Thymus (tissue), 11 donors: ENCODE measurements around the gene KIAA1614. TPM values are rescaled to one million over a fixed set of nuclear protein-coding genes. Genes with fewer than 3 reads are reported as not detected.
"Not testable (repeated sequence)": the region's sequence is repeated elsewhere in the genome, so short reads cannot be mapped to it uniquely, and the experiment has no call there.

Experiments used
- DNase-seq, 9 donors: peaks; one replicate each; pipeline ENCODE4 v3.0.0-alpha.2; 2013; ENCODE audit warnings: low spot score in 9 of 9, low read depth in 6 of 9, missing footprints in 1 of 9
- H3K27ac ChIP-seq, 2 donors: one replicate each; pipeline ENCODE4 v1.5.1; 2013; ENCODE audit warnings: control low read depth in 1 of 2, low read depth in 1 of 2, low read length in 1 of 2, mild to moderate bottlenecking in 1 of 2, moderate library complexity in 1 of 2
- H3K27me3 ChIP-seq, 2 donors: one replicate each; pipeline ENCODE4 v1.5.1; 2013; ENCODE audit warnings: low read length in 1 of 2; ENCODE audit not compliant: control insufficient read depth in 2 of 2, insufficient read depth in 1 of 2
- H3K36me3 ChIP-seq, 2 donors: one replicate each; pipeline ENCODE4 v1.5.1; 2013; ENCODE audit warnings: low read length in 1 of 2, mild to moderate bottlenecking in 1 of 2, moderate library complexity in 1 of 2; ENCODE audit not compliant: control insufficient read depth in 2 of 2, insufficient read depth in 2 of 2
- H3K4me1 ChIP-seq, 2 donors: one replicate each; pipeline ENCODE4 v1.5.1; 2013; ENCODE audit warnings: low read length in 2 of 2; ENCODE audit not compliant: control insufficient read depth in 2 of 2, insufficient read depth in 2 of 2
- H3K4me3 ChIP-seq, 2 donors: one replicate each; pipeline ENCODE4 v1.5.1; 2013; ENCODE audit warnings: low read length in 2 of 2, control low read depth in 1 of 2, mild to moderate bottlenecking in 1 of 2
- H3K9me3 ChIP-seq, 2 donors: one replicate each; pipeline ENCODE4 v1.5.1; 2013; ENCODE audit warnings: low read length in 1 of 2, mild to moderate bottlenecking in 1 of 2; ENCODE audit not compliant: control insufficient read depth in 2 of 2, insufficient read depth in 1 of 2
- WGBS: extraction: QIAGEN DNeasy Blood & Tissue Kit; methylation state at CpG from one replicate; pipeline ENCODE4 v1.1.7; 2013; 5-methylcytosine and 5-hydroxymethylcytosine counted together
- polyA plus RNA-seq: library from polyadenylated mRNA; stranded (reverse); fragments of 200-250 nt; gene quantifications from one replicate; pipeline ENCODE4 v1.2.3, GENCODE V29; 2013
- total RNA-seq: library from RNA; stranded (reverse); fragments of 120-200 nt; gene quantifications from one replicate; pipeline ENCODE4 v1.2.4, GENCODE V29; 2013
- donor health status: healthy.

KIAA1614 gene
- total and polyA plus RNA-seq, 2 donors, result 0.84 to 0.94 TPM

DNA sequence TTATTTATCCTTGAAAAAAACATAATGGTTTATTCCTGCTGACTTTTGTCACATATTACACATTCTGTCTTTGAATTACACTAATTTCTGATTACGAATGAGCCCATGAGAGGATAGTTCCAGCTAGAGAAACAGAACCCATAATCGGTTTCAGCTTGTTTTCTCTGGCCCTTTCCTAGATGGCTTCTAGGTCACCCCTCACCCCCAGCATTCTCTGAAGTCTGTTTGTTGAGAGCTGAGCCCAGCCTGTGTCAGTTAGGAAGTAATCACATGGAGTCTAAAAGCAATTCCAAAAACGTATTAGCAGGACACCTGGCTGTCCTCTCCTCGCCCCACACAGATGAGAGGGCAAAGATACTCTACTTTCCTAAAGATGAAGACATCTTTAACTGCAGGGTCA is 48.9 kb downstream of the KIAA1614 start:
- H3K4me3 ChIP-seq, result no peak overlapping the region
- H3K27me3 ChIP-seq, result no peaks in the 10 kb centered on the region
- no peak for DNase-seq
- H3K9me3 ChIP-seq, result peaks cover 0 to 7% of the 10 kb centered on the region in 2 donors
- peak overlapping the region; percentile 1 to 84 for H3K27ac ChIP-seq
- H3K36me3 ChIP-seq, result peaks cover 0 to 34% of the 10 kb centered on the region in 2 donors
- WGBS, result 79% methylated on average over 4 of the region's 4 CpGs
- peaks cover 32 to 63% of the 10 kb centered on the region in 2 donors for H3K4me1 ChIP-seq

DNA sequence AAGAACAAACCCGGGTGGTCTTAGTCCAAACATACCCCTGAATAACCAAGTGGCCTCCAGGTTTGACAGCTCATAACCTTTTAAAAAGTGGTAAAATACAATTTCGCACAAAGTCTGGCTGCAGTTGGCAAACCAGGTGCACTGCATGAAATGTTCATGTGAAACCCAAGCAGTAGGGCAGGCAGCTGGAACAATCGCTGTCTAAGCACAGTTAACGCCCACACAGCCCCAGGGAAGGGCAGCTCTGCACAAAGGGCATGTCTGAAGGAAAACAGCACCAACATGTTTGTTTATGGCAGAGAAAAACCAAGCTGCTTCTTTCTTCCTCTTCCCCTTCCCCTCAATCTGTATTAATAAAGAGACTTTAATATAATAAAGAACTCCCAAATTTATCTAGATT is 49.5 kb downstream of the KIAA1614 start:
- DNase-seq, result peak in 4 of 9 donors; percentile 60 to 81 (median 64)
- Histone ChIP-seq H3K4me3 (no peak overlapping the region), H3K27ac (peak overlapping the region; percentile 20 to 84), H3K27me3 (no peaks in the 10 kb centered on the region), H3K9me3 (peaks cover 0 to 7% of the 10 kb centered on the region in 2 donors), H3K4me1 (peaks cover 31 to 59% of the 10 kb centered on the region in 2 donors), H3K36me3 (peaks cover 0 to 37% of the 10 kb centered on the region in 2 donors)
- 33% methylated on average over 4 of the region's 4 CpGs for WGBS

DNA sequence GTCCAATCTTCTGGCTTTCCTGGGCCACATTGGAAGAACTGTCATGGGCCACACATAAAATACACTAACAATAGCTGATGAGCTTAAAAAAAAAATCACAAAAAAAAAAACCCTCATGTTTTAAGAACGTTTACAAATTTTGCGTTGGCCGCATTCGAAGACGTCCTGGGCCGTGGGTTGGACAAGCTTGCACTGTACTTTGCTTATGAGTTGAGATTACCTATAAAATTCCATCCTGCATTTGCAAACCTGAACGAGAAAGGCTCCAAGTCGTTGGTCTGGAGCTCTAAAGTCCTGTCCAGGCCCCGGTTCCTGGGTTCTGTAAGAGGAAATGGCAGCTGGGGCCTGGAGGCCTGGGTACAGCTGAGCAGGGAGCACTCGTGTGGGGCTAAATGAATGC is 51.4 kb downstream of the KIAA1614 start:
- WGBS, result 89% methylated on average over 10 of the region's 10 CpGs
- peaks cover 27 to 52% of the 10 kb centered on the region in 2 donors for H3K4me1 ChIP-seq
- peaks cover 3 to 41% of the 10 kb centered on the region in 2 donors for H3K36me3 ChIP-seq
- no peak overlapping the region for H3K4me3 ChIP-seq
- H3K27me3 ChIP-seq, result no peaks in the 10 kb centered on the region
- H3K9me3 ChIP-seq, result peaks cover 0 to 7% of the 10 kb centered on the region in 2 donors
- peak overlapping the region in 1 of 2 donors; percentile 38 for H3K27ac ChIP-seq
- no peak for DNase-seq

DNA sequence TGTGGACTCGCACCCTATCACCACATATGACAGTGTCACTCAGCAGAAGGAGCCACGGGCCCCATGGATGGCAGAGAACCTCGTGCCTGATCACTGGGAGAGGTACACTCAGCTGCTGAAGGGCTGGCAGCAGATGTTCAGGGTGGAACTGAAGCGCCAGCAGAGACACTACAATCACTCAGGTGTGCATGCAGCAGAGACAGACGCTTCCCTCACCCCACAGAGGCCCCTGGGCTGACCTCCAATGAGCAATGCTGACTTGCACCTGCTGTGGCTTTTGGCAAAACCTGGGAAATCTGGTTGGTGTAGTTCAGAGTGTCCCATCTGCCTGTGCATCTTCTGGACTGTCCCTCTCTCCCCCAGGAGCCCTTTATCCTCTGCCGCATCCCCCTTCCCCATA is 51.9 kb downstream of the KIAA1614 start:
- DNase-seq, result peak in 5 of 9 donors; percentile 46 to 85 (median 71)
- peaks cover 3 to 40% of the 10 kb centered on the region in 2 donors for H3K36me3 ChIP-seq
- H3K4me3 ChIP-seq, result no peak overlapping the region
- peak overlapping the region in 1 of 2 donors; percentile 38 for H3K27ac ChIP-seq
- 34% methylated on average over 6 of the region's 6 CpGs for WGBS
- peaks cover 27 to 52% of the 10 kb centered on the region in 2 donors for H3K4me1 ChIP-seq
- peaks cover 0 to 2% of the 10 kb centered on the region in 2 donors for H3K9me3 ChIP-seq
- no peaks in the 10 kb centered on the region for H3K27me3 ChIP-seq

DNA sequence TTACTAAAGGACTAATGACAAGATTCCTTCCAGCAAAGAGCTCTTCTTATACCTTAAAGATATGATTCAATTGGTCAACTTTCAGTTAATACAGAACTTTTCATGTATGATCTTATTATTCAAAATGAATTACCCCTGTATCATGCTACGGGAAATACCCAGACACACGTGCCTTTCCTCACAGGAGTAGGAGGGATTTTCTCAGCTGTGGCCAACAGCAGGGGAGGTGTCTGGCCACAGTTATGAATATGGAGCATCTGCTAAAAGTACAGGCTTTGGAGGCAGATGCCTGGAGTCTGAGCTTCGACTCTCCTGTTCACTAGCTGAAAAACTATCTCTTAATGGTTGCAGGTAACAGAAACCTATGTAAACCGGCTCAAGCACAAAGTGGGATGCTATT is 53.6 kb downstream of the KIAA1614 start:
- Histone ChIP-seq H3K4me1 (peaks cover 27 to 53% of the 10 kb centered on the region in 2 donors), H3K36me3 (peaks cover 7 to 45% of the 10 kb centered on the region in 2 donors)
- WGBS, result 92% methylated on average over 4 of the region's 4 CpGs

DNA sequence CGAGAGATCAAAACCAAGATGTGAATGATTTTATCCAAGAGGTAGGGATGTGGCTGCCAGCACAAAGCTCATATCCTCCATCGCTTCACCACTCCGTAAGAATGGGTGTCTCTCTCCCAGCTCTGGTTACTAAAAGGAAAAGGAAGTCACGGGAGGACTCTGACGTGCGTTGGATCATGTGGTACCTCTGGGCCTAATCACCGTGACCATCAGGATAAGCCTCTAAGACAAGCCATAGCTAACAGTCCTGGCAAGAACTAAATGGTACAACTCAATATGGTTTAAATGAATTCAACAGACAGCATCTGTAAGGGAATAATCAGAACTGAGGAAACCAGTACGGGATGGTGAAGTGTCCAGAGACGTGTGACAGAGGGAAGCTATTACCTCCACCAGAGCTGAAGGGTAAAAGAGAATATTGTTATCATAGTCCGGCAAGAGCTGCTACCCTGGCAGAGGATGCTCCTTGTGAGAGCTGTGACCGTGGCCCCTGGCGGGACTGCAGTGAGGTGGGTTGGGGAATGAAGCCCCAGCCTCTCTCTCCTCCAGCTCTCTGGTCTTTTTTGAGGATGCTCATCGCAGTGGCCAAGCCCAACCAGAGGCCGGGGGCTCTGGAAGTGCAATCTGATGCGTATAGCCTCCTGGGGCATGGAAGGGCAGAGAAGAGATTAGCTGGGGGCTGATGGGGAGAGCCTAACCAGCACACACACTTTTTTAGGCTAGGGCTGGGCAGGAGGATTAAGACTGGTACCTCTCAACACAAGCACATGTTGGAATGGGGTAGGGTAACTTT is 54.2 kb downstream of the KIAA1614 start:
- H3K36me3 ChIP-seq, result peaks cover 13 to 51% of the 10 kb centered on the region in 2 donors
- no peak overlapping the region for H3K4me3 ChIP-seq
- H3K9me3 ChIP-seq, result no peaks in the 10 kb centered on the region
- H3K4me1 ChIP-seq, result peaks cover 23 to 47% of the 10 kb centered on the region in 2 donors
- no peak for DNase-seq
- no peaks in the 10 kb centered on the region for H3K27me3 ChIP-seq
- H3K27ac ChIP-seq, result no peak overlapping the region
- 88% methylated on average over 15 of the region's 15 CpGs for WGBS

More for the DNA sequence above, 53.6 kb downstream of the KIAA1614 start:
- no peaks in the 10 kb centered on the region for H3K27me3 ChIP-seq
- no peaks in the 10 kb centered on the region for H3K9me3 ChIP-seq
- H3K27ac ChIP-seq, result no peak overlapping the region
- no peak overlapping the region for H3K4me3 ChIP-seq
- no peak for DNase-seq

DNA sequence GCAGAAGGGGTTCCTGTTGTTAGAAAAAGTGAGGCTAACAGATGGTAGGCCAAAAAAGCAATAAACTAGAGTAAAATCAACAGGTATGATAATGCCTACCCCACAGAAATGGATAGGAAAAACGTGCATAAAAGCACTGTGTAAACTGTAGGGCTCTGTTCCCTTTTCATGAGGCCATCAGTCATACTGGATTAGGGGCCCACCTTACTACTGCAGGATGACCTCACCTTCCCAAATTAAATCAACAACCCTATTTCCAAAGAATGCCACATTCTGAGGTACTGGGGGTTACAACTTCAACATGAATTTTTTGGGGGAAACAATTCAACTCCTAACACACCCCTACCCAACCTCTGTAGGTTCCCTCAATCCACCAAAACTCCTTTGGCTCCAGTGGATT is 54.9 kb downstream of the KIAA1614 start:
- H3K9me3 ChIP-seq, result no peaks in the 10 kb centered on the region
- DNase-seq, result no peak
- no peak overlapping the region for H3K27ac ChIP-seq
- H3K4me1 ChIP-seq, result peaks cover 16 to 41% of the 10 kb centered on the region in 2 donors
- H3K36me3 ChIP-seq, result peaks cover 16 to 55% of the 10 kb centered on the region in 2 donors
- H3K4me3 ChIP-seq, result no peak overlapping the region
- WGBS, result 97% methylated on average over 1 of the region's 1 CpG
- no peaks in the 10 kb centered on the region for H3K27me3 ChIP-seq

DNA sequence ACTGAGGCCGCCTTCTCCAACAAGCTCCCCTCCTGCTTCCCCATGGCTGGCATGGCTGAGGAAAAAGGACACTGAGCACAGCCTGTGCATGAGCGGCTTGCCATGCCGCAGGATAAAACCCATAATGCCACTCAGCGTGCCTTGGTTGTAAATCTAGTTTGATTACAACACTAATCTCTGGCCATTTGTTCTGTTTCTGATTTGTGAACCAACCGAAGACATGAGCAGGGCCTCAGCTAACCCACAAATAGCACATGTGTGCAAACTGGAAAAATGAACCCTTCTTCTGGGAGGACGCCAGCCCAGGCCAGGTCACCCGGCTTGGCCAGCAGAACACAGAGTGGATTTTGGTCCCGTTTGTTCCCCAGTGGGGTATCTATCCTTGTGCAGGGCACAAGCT is 56.1 kb downstream of the KIAA1614 start:
- Histone ChIP-seq H3K4me1 (peaks cover 12 to 28% of the 10 kb centered on the region in 2 donors), H3K36me3 (peaks cover 20 to 67% of the 10 kb centered on the region in 2 donors)
- not testable (repeated sequence) for DNase-seq, H3K4me3 ChIP-seq, H3K27ac ChIP-seq, H3K27me3 ChIP-seq, H3K9me3 ChIP-seq
- 98% methylated on average over 8 of the region's 8 CpGs for WGBS

DNA sequence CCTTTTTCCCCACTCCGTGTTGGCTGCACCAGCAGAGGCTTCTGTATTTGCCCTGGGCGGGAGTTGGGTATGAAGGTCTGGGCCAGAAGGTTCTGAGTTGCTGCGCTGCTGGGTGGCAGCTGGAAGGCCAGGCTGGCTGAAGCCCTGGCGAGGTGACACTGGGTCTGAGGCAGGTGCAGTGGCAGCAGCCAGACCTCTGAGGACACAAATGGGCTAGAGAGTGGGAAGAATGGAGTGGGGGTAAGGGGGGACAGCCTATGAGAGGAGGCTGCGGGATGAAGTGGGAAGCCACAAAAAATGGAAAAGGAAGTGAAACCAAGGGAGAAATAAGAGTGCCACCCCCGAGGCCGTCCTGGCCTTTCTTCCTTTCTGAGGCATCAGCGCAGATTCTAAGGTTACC is 56.7 kb downstream of the KIAA1614 start:
- WGBS, result 64% methylated on average over 8 of the region's 8 CpGs
- H3K27ac ChIP-seq, result no peak overlapping the region
- H3K9me3 ChIP-seq, result no peaks in the 10 kb centered on the region
- no peak overlapping the region for H3K4me3 ChIP-seq
- peaks cover 20 to 72% of the 10 kb centered on the region in 2 donors for H3K36me3 ChIP-seq
- no peak for DNase-seq
- no peaks in the 10 kb centered on the region for H3K27me3 ChIP-seq
- H3K4me1 ChIP-seq, result peaks cover 9 to 22% of the 10 kb centered on the region in 2 donors
